MM.1S (cell line): ENCODE measurements around the gene AASDHPPT.

Experiments
- DNase-seq: peaks from one replicate; pipeline ENCODE4 v3.0.0-alpha.2; 2015
- H2AFZ ChIP-seq: fragments of 300-600 bp; sonication (generic); 2 replicates; pipeline ENCODE4 v1.6.0; 2016; ENCODE audit warnings: antibody characterized with exemption, low read length
- H3F3A ChIP-seq: fragments of 300-600 bp; sonication (generic); 2 replicates; pipeline ENCODE4 v1.6.1; 2016; ENCODE audit warnings: mild to moderate bottlenecking, antibody characterized with exemption, low read length, moderate library complexity, mixed read lengths; ENCODE audit not compliant: insufficient read depth
- H3K27ac ChIP-seq: fragments of 300-600 bp; sonication (generic); 2 replicates; pipeline ENCODE4 v1.5.1; 2016; ENCODE audit warnings: mild to moderate bottlenecking, low read length
- H3K27me3 ChIP-seq: fragments of 300-600 bp; sonication (generic); replicated peaks from 2 replicates; pipeline ENCODE4 v1.6.0; 2016; ENCODE audit warnings: low read length; ENCODE audit not compliant: insufficient read depth
- H3K36me3 ChIP-seq: fragments of 300-600 bp; sonication (generic); replicated peaks from 2 replicates; pipeline ENCODE4 v1.6.1; 2016; ENCODE audit warnings: mild to moderate bottlenecking, low read length, mixed read lengths; ENCODE audit not compliant: insufficient read depth
- H3K4me1 ChIP-seq: fragments of 300-600 bp; sonication (generic); 2 replicates; pipeline ENCODE4 v1.6.1; 2016; ENCODE audit warnings: low read length, mixed read lengths
- H3K4me2 ChIP-seq: fragments of 300-600 bp; sonication (generic); 2 replicates; pipeline ENCODE4 v1.6.0; 2016; ENCODE audit warnings: low read depth, low read length
- H3K4me3 ChIP-seq: fragments of 300-600 bp; sonication (generic); 2 replicates; pipeline ENCODE4 v1.5.1; 2016; ENCODE audit warnings: low read length, mixed read lengths
- H3K79me2 ChIP-seq: fragments of 300-600 bp; sonication (generic); 2 replicates; pipeline ENCODE4 v1.6.1; 2016; ENCODE audit warnings: mixed run types, low read length, mixed read lengths
- H3K9ac ChIP-seq: fragments of 300-600 bp; sonication (generic); 2 replicates; pipeline ENCODE4 v1.6.1; 2016; ENCODE audit warnings: low read length, mixed read lengths
- H3K9me2 ChIP-seq: fragments of 300-600 bp; sonication (generic); replicated peaks from 2 replicates; pipeline ENCODE4 v1.6.1; 2016; ENCODE audit warnings: mild to moderate bottlenecking, low read length, mixed read lengths; ENCODE audit not compliant: insufficient read depth
- H3K9me3 ChIP-seq: fragments of 300-600 bp; sonication (generic); replicated peaks from 2 replicates; pipeline ENCODE4 v1.6.1; 2016; ENCODE audit warnings: mild to moderate bottlenecking, low read length, mixed read lengths; ENCODE audit not compliant: insufficient read depth
- H4K20me1 ChIP-seq: fragments of 300-600 bp; sonication (generic); 2 replicates; pipeline ENCODE4 v1.6.1; 2016; ENCODE audit warnings: mild to moderate bottlenecking, low read length, moderate library complexity, mixed read lengths; ENCODE audit not compliant: insufficient read depth
- CTCF ChIP-seq: fragments of 300-600 bp; sonication (generic); IDR thresholded peaks from 2 replicates; pipeline ENCODE4 v1.5.1; 2016; ENCODE audit warnings: antibody characterized with exemption, low read length, mixed read lengths
- EZH2 ChIP-seq: fragments of 300-600 bp; sonication (generic); optimal IDR thresholded peaks from 2 replicates; pipeline ENCODE3; 2017; ENCODE audit warnings: low read depth, mild to moderate bottlenecking, antibody characterized with exemption, low read length, mixed read lengths
- EZH2phosphoT487 ChIP-seq: fragments of 300-600 bp; sonication (generic); IDR thresholded peaks from 2 replicates; pipeline ENCODE4 v1.6.1; 2018; ENCODE audit warnings: antibody characterized with exemption, low read length

The AASDHPPT gene

GRCh38 chr11:106059617-106060016, 17.8 kb upstream of the AASDHPPT start:
- Histone ChIP-seq H3K4me2 (no peak overlapping the region), H3K4me3 (no peak overlapping the region), H4K20me1 (no peaks in the 10 kb centered on the region), H3K9me3 (no peaks in the 10 kb centered on the region), H3K27me3 (no peaks in the 10 kb centered on the region), H3K9me2 (no peaks in the 10 kb centered on the region), H3K27ac (no peak overlapping the region), H3K4me1 (peaks cover 11% of the 10 kb centered on the region; the same call in 1 of the 2 replicates), H3K79me2 (no peaks in the 10 kb centered on the region), H3K9ac (no peak overlapping the region), H2AFZ (no peak overlapping the region), H3K36me3 (no peaks in the 10 kb centered on the region), H3F3A (peaks cover 6% of the 10 kb centered on the region)
- DNase-seq: no peak
- TF ChIP-seq EZH2phosphoT487 (no peak), EZH2 (no peak)

DNA sequence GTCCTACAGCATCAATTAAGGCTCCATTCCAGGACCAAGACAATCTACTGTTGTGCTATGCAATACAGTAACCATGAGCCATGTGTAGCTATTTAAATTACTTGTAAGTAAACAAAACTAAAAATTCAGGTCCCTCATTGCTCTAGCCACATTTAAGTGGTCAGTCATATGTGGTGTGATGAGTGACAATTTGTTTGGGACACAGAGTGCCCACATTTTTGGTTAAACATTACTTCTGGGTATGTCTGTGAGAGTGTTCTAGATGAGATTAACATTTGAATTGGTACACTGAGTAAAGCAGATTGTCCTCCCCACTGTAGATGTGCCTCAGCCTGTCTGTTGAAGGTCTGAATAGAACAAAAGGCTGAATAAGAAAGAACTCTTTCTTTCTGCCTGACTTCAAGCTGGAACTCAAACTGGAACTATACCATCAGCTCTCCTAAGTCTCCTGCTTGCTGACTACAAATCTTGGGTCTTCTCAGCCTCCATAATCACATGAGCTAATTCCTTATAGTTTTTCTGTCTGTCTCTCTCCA, 16.1 kb upstream of the AASDHPPT start:
- Histone ChIP-seq H3F3A (peaks cover 6% of the 10 kb centered on the region), H3K36me3 (no peaks in the 10 kb centered on the region), H3K9me3 (no peaks in the 10 kb centered on the region), H3K9me2 (no peaks in the 10 kb centered on the region), H3K4me3 (no peak overlapping the region), H3K4me1 (peaks cover 11% of the 10 kb centered on the region; the same call in 1 of the 2 replicates), H4K20me1 (no peaks in the 10 kb centered on the region), H2AFZ (no peak overlapping the region), H3K27me3 (no peaks in the 10 kb centered on the region), H3K27ac (no peak overlapping the region), H3K79me2 (no peaks in the 10 kb centered on the region), H3K4me2 (no peak overlapping the region), H3K9ac (no peak overlapping the region)
- no peak for TF ChIP-seq EZH2phosphoT487
- TF ChIP-seq EZH2: no peak
- TF ChIP-seq CTCF: no peak
- no peak for DNase-seq

- Histone ChIP-seq H3F3A (peaks cover 6% of the 10 kb centered on the region), H3K9me3 (no peaks in the 10 kb centered on the region), H3K27ac (no peak overlapping the region), H2AFZ (no peak overlapping the region), H3K4me2 (no peak overlapping the region), H3K27me3 (no peaks in the 10 kb centered on the region), H3K9me2 (no peaks in the 10 kb centered on the region), H3K9ac (no peak overlapping the region), H4K20me1 (no peaks in the 10 kb centered on the region), H3K4me3 (no peak overlapping the region), H3K79me2 (no peaks in the 10 kb centered on the region), H3K4me1 (peaks cover 11% of the 10 kb centered on the region; the same call in 1 of the 2 replicates), H3K36me3 (no peaks in the 10 kb centered on the region)
- peak; percentile 23 for DNase-seq
- TF ChIP-seq EZH2: no peak
- no peak for TF ChIP-seq CTCF
- TF ChIP-seq EZH2phosphoT487: no peak
Observed at GRCh38 chr11:106061954-106062949, 15.2 kb upstream of the AASDHPPT start.
